IPS-15b (cell line): ENCODE measurements around the gene TNFRSF6B.
"Not testable (repeated sequence)": the region's sequence is repeated elsewhere in the genome, so short reads cannot be mapped to it uniquely, and the experiment has no call there.

Source experiments
- H3K27me3 ChIP-seq: one replicate; pipeline ENCODE4 v1.6.1; 2013; ENCODE audit warnings: low read length; ENCODE audit not compliant: control insufficient read depth, insufficient read depth
- H3K36me3 ChIP-seq: one replicate; pipeline ENCODE4 v1.6.1; 2013; ENCODE audit warnings: low read length; ENCODE audit not compliant: control insufficient read depth, insufficient read depth
- H3K4me1 ChIP-seq: one replicate; pipeline ENCODE4 v1.6.1; 2013; ENCODE audit warnings: mild to moderate bottlenecking, low read length; ENCODE audit not compliant: control insufficient read depth, insufficient read depth
- H3K4me3 ChIP-seq: one replicate; pipeline ENCODE4 v1.5.1; 2013; ENCODE audit warnings: low read depth, low read length
- H3K9ac ChIP-seq: one replicate; pipeline ENCODE4 v1.6.1; 2013; ENCODE audit warnings: low read depth, mild to moderate bottlenecking, low read length
- H3K9me3 ChIP-seq: one replicate; pipeline ENCODE4 v1.6.1; 2013; ENCODE audit warnings: mild to moderate bottlenecking, low read length; ENCODE audit not compliant: control insufficient read depth, insufficient read depth

TNFRSF6B gene

GRCh38 chr20:63696628-63697356, at the start of gene TNFRSF6B:
Gene TNFRSF6B (plus strand): TSS chr20:63696652. CDS start chr20:63696768, 116 bp downstream.
- no peaks in the 10 kb centered on the region for H3K27me3 ChIP-seq
- peak within 1 kb of the TSS; percentile 79 for H3K9ac ChIP-seq
- no peaks in the 10 kb centered on the region for H3K9me3 ChIP-seq
- H3K4me1 ChIP-seq, result peaks cover 4% of the 10 kb centered on the region
- peak within 1 kb of the TSS; percentile 59 for H3K4me3 ChIP-seq
- H3K36me3 ChIP-seq, result peaks cover 9% of the 10 kb centered on the region

DNA sequence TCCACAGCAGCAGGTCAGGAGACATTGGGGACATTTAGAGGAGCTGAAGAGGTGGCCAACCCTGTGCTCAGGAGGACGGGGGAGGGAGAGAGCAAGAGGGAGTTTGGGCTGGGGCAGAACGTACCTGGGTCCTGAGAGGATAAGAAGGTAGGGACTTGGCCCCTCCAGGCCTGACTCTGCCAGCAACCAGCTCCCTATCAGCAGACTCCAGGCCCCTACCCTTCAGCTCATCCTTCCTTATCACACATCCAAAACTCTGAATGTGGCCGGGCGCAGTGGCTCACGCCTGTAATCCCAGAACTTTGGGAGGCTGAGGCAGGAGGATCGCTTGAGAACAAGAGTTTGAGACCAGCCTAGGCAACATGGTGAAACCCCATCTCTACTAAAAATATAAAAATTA, 48.3 kb upstream of the TNFRSF6B start:
- H3K9ac ChIP-seq, result no peak overlapping the region

GRCh38 chr20:63648895-63649589, 47.4 kb upstream of the TNFRSF6B start:
- H3K36me3 ChIP-seq, result no peaks in the 10 kb centered on the region
- H3K27me3 ChIP-seq, result peaks cover 5% of the 10 kb centered on the region
- H3K4me3 ChIP-seq, result no peak overlapping the region
- peaks cover under 1% of the 10 kb centered on the region for H3K4me1 ChIP-seq
- no peak overlapping the region for H3K9ac ChIP-seq
- H3K9me3 ChIP-seq, result no peaks in the 10 kb centered on the region

More for the DNA sequence above, 48.3 kb upstream of the TNFRSF6B start:
- Histone ChIP-seq H3K4me3 (no peak overlapping the region), H3K4me1 (no peaks in the 10 kb centered on the region), H3K36me3 (no peaks in the 10 kb centered on the region), H3K9me3 (no peaks in the 10 kb centered on the region), H3K27me3 (peaks cover 5% of the 10 kb centered on the region)

- H3K27me3 ChIP-seq, H3K36me3 ChIP-seq, H3K9ac ChIP-seq: not testable (repeated sequence)
These were observed 46.0 kb upstream of the TNFRSF6B start for GRCh38 chr20:63650486-63650885.

GRCh38 chr20:63651942-63652191, 44.6 kb upstream of the TNFRSF6B start:
- Histone ChIP-seq H3K27me3 (peaks cover 5% of the 10 kb centered on the region), H3K4me3 (peak overlapping the region; percentile 55), H3K9ac (no peak overlapping the region), H3K9me3 (no peaks in the 10 kb centered on the region), H3K4me1 (peaks cover 4% of the 10 kb centered on the region), H3K36me3 (no peaks in the 10 kb centered on the region)

More at GRCh38 chr20:63650486-63650885, 46.0 kb upstream of the TNFRSF6B start:
- not testable (repeated sequence) for H3K4me1 ChIP-seq, H3K4me3 ChIP-seq, H3K9me3 ChIP-seq

DNA sequence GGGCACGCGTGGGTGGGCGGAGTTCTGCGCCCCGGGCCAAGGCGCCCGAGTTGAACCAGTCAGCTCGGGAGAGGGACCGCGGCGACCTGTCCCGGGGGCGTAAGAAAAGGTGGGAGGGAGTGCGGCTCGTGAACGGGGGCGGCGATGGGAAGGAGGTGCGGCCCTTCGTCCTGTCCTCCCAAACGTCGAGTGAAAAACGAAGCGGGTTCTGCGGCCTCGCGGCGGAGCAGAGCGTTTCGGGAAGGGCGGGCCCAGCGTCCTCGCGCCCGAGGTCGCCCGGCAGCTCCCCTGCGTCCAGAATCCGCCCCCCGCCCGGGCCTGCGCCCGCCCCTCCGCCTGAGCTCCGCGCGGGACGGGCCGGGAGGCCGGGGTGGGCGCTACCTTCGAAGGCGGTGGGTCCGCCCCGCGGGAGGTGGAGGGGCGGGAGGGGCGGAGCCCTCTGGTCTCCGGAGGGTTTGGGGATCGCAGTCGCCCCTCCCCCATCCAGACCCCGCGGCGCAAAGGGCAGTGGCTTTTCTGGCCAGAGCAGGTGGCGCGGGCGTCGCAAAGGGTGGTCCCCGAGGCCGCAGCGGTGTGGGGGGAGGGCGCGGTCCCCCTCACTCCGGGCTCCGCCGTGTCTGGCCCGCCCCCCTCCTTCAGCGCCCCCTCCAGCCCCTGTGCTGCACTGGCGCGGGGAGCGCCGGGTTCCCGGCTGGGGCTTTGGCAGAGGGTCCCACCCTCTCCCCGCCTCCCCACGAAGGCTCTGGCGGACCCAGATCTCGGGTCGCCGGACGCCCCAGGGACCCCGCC, 44.1 kb upstream of the TNFRSF6B start:
- peak overlapping the region; percentile 55 for H3K4me3 ChIP-seq
- no peak overlapping the region for H3K9ac ChIP-seq
- H3K27me3 ChIP-seq, result peaks cover 5% of the 10 kb centered on the region
- peaks cover 4% of the 10 kb centered on the region for H3K4me1 ChIP-seq
- no peaks in the 10 kb centered on the region for H3K36me3 ChIP-seq
- no peaks in the 10 kb centered on the region for H3K9me3 ChIP-seq

DNA sequence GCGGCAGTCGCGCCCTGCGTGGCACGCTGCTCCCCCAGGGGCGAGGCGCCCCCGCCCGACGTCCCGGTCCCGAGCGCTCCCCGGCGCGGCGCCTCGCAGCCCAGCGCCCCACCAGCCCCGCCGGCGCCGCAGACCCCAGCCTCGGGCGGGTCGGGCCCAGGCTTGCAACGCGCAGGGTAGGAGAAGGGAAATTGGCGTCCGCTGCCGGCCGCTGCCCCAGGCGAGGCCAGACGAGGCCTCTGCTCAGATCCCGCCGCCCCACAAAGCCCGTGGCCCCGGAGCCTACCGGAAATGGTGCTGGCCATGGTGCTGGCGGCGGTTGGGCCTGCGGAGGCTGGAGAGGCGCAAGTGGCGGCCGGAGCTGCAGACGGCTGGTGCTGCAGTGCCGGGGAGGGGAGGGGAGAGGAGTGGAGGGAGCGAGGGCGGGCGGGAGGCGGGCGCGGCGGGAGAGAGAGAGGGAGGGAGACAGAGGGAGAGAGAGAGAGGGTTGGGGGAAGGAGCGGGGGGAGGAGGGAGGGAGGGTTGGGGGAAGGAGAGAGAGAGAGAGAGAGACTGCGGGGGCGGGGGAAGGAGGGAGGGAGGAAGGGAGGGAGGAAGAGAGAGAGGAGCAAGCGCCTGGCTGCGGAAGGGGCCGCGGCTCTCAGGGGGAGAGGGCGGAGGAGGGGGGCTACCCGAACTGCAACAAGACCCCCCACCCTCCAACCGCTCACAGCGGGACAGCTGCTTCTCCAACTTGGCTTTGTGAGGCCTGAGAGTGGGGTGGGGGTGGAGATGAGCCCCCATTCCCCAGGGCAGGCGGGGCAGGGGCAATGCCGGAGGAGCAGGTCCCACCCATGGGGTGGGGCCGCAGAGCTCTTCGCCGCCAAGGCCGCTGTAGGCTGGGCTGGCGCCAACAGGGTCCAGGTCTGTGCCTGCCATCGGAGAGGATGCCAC, 43.1 kb upstream of the TNFRSF6B start, which contains the start of gene STMN3:
Gene STMN3 (minus strand): TSS at position 384 of the 933 bp plus-strand sequence. CDS start 79 bp downstream, at position 305.
- peaks cover 4% of the 10 kb centered on the region for H3K4me1 ChIP-seq
- H3K9ac ChIP-seq, result peak within 1 kb of the TSS; percentile 28
- peaks cover 5% of the 10 kb centered on the region for H3K27me3 ChIP-seq

DNA sequence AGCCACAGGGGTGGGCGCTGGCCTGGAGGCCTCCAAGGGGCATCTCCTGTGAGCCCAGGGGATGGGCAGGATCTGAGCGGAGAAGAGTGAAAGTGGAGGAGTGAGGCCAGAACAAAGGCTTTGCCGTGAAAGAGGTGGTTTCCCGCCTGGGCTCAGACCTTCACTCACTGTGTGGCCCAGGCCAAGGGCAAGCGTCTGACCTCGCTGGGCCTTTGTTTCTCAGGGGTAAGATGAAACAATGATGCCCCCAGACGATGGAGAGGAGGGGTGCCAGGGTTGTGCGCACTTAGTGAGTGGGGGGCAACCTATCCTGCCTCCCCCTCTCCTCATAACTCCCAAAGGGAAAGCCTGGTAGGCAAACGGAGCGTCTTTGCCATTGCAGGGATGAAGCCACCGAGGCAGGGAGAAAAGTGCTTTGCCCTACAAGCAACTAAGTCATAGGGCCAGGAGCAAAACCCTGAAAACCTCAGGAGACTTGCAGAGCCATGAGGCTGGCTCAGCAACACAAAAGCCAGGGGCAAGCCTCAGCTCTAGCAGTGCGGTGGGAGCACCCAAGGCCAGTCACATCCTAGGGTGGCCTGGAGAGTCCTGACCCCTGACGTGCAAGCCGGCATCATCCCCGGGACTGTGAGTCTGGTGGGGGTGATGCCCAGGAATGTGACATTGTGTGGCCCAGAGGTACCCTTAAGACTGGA, 42.3 kb upstream of the TNFRSF6B start:
- Histone ChIP-seq H3K4me3 (peak overlapping the region; percentile 61), H3K4me1 (peaks cover 4% of the 10 kb centered on the region), H3K27me3 (peaks cover 5% of the 10 kb centered on the region), H3K9me3 (no peaks in the 10 kb centered on the region), H3K36me3 (no peaks in the 10 kb centered on the region), H3K9ac (peak overlapping the region; percentile 28)

More for the DNA sequence above, 43.1 kb upstream of the TNFRSF6B start, which contains the start of gene STMN3:
- no peaks in the 10 kb centered on the region for H3K9me3 ChIP-seq
- H3K4me3 ChIP-seq, result peak within 1 kb of the TSS; percentile 61
- no peaks in the 10 kb centered on the region for H3K36me3 ChIP-seq

DNA sequence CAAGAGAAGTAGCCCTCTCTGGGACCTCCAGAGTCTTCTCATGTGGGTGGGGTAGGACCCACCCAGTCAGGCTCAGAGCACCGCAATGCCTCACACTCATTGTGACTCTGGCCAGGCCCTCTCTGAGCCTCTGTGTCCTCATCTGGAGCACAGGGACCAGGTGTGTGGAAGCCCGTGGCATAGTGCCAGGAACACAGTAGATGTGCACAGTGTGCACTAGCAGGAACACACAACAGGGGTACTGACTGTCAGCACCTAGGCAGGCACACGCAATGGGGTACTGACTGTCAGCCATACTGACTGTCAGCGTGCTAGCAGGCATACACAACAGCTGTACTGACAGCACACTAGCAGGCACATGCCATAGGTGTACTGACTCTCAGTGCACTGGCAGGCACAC, 41.2 kb upstream of the TNFRSF6B start:
- H3K9ac ChIP-seq, result no peak overlapping the region
- H3K36me3 ChIP-seq, result no peaks in the 10 kb centered on the region
- H3K27me3 ChIP-seq, result peaks cover 5% of the 10 kb centered on the region
- no peaks in the 10 kb centered on the region for H3K9me3 ChIP-seq
- no peak overlapping the region for H3K4me3 ChIP-seq
- peaks cover 4% of the 10 kb centered on the region for H3K4me1 ChIP-seq

DNA sequence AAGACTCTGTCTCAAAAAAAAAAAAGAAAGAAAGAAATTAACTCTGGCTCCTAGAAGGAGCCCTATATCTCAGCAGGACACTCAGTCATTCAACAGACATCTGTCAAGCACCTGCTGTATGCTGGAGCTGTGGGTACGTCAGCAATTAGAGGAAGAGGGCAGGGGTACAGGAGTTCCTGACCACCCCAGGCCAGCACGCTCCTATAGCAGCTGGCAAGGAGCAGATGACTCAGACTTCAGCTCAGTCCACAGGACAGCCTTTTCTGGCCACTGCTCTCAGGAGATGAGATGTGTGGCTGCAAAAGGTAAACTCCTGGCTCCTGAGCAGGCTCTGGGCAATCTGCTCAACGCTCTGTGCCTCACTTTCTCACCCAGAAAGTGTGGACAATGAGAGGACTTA, 40.0 kb upstream of the TNFRSF6B start:
- H3K4me3 ChIP-seq, result no peak overlapping the region
- peaks cover 4% of the 10 kb centered on the region for H3K4me1 ChIP-seq
- H3K9me3 ChIP-seq, result no peaks in the 10 kb centered on the region
- H3K36me3 ChIP-seq, result peaks cover 6% of the 10 kb centered on the region
- peaks cover 3% of the 10 kb centered on the region for H3K27me3 ChIP-seq
- no peak overlapping the region for H3K9ac ChIP-seq
